ENCODE data around the gene CFAP74.

- TF ChIP-seq POLR2A (IDR thresholded peaks at IDR 0.05), result no peak
- TF ChIP-seq CTCF (IDR thresholded peaks at IDR 0.05), result no peak
These were observed 33.5 kb downstream of the CFAP74 start for GRCh38 chr1:1969953-1970716.

Data from testis (tissue), 2 donors.